Mammary epithelial cell (primary cell): ENCODE data around the gene BRINP3.

ENCODE experiments used
- EZH2 ChIP-seq: IDR thresholded peaks from 2 replicates; pipeline ENCODE4 v1.6.1; 2012; ENCODE audit warnings: low read length, inconsistent platforms, borderline replicate concordance
- TF ChIP-seq, protein P1 (sequence below), 2 donors: IDR thresholded peaks in 1 of 2; conservative IDR thresholded peaks in 1 of 2; 2 replicates each; pipeline ENCODE4 v1.5.1; 2011 to 2012; ENCODE audit warnings: inconsistent platforms in 2 of 2, low read length in 2 of 2, mild to moderate bottlenecking in 2 of 2, control low read depth in 1 of 2, low read depth in 1 of 2; ENCODE audit not compliant: insufficient read depth in 1 of 2; ENCODE audit errors: extremely low read depth in 1 of 2

- TF ChIP-seq, protein P1, sequence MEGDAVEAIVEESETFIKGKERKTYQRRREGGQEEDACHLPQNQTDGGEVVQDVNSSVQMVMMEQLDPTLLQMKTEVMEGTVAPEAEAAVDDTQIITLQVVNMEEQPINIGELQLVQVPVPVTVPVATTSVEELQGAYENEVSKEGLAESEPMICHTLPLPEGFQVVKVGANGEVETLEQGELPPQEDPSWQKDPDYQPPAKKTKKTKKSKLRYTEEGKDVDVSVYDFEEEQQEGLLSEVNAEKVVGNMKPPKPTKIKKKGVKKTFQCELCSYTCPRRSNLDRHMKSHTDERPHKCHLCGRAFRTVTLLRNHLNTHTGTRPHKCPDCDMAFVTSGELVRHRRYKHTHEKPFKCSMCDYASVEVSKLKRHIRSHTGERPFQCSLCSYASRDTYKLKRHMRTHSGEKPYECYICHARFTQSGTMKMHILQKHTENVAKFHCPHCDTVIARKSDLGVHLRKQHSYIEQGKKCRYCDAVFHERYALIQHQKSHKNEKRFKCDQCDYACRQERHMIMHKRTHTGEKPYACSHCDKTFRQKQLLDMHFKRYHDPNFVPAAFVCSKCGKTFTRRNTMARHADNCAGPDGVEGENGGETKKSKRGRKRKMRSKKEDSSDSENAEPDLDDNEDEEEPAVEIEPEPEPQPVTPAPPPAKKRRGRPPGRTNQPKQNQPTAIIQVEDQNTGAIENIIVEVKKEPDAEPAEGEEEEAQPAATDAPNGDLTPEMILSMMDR (conservative IDR thresholded peaks at IDR 0.05 in 1 of 2, IDR thresholded peaks at IDR 0.05 in 1 of 2; ENCODE audit: extremely low read depth in 1 of 2, insufficient read depth in 1 of 2, low read depth in 1 of 2, low read length in 2 of 2) = no peak
- no peak for TF ChIP-seq EZH2
Measured at GRCh38 chr1:190192627-190193026, 285.0 kb downstream of the BRINP3 start.
